Midbrain (tissue), 1 donor: ENCODE measurements around the gene DNM3.
"Not testable (repeated sequence)": the region's sequence is repeated elsewhere in the genome, so short reads cannot be mapped to it uniquely, and the experiment has no call there.

Source experiments
- DNase-seq: peaks from one replicate; lab custom pipeline; 2025; lab: John Stamatoyannopoulos, UW

Gene DNM3

DNA sequence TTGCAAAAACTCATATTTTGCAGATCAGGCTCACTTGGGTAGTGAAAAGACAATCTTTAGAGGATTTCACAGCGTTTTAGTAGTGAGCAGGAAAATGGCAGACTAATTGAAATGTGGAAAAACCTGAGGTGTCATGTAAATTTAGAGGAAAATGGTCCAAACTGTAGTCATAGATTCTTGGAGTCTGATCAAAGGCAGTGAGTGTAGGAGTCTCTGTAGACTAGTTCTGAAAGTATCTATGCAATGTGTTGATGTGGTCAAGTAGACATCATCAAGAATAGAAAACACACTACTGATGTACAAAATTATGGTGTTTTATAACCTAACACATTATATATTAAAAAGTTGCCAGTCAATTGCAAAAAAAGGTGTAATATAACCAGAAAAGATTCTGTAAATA lies 436.0 kb downstream of the DNM3 start:
- no peak for DNase-seq

DNA sequence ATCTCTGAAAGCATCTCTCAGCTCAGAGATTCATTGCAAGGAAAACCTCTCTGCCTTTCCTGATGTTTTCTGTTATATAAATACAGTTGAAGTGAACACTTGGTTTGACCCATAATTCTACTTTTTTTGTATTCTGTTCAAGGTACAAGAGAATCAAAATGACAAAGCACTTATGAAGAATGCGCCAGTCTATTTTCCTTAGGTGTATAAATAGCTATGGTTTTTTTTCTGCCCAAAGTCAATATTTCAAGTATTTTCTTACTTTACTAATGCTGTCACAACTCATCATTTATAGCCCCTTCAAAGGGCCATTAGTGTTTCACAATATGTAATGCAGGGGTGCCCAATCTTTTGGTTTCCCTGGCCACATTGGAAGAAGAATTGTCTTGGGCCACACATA lies 436.7 kb downstream of the DNM3 start:
- no peak for DNase-seq

GRCh38 chr1:172278478-172278877 lies 437.2 kb downstream of the DNM3 start:
- no peak for DNase-seq

DNA sequence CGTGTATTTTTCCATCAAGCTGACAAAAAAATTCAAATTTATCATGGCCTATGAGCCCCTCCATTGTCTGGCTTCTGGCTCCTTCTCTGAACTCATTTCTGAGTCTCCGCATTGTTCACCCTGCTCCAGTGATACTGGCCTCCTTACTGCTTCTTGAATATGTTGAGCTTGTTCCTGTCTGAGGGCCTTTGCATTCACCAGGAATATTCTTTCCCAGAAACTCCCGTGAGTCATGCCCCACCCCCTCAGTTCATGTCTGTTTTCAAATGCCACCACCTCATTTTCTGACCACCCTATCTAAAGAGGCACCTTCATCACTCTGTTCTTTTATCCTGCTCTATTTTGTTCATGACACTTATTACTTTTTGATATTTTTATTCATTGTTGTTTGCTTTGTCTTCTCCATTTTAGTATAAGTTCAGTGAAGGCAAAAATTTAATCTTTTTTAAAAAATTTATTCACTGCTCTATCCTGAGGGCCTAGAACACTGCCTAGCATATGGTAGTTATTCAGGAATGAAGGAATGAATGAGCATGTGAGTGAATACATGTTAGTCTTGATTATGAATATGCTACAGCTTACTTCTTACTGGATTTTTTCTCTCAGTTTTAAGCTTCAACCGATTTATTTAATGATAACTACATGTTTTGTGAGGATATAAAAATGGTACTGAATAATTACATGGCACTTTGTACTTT lies 438.8 kb downstream of the DNM3 start:
- no peak for DNase-seq

DNA sequence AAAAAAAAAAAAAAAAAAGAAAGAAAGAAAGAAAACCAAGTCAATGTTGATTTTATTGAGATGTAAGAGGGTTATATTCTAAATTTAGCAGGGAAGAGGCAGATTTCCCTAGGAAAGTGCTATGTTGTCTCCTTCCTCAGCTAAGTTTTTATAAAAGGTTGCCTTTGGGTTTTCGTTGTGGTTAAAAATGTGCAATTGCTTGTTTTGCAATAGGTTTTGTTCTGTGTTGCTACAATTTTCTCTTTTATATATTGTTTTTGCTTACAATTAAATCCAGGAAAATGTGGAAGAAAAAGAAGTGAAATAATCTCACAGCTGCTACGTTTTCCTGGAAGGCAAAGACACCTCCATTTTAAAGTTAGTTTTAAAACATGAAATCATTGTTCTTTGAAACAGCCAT lies 442.5 kb downstream of the DNM3 start:
- no peak for DNase-seq

DNA sequence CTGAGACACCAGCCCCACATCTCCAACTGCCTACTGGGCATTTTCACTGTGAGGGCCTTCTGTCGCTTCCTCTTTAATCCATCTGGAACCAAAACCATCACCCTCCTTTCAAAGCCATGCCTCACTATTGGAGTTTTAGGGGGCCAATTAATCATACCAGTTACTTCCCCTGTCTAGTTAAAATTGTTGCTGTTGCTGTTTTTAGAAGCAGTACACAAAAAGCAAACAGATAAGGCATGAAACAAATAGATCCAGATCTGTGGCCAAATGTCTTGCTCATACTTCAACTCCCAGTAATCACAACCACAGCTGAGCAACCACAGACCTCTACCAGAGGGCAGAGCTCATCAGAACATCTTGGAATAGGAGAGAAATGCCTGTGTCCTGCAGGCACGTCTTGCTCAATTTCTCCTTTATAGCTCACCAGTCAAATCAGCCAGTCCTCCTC lies 445.4 kb downstream of the DNM3 start:
- no peak for DNase-seq

- DNase-seq, result no peak
Observed at GRCh38 chr1:172287208-172287607, 445.9 kb downstream of the DNM3 start.

DNA sequence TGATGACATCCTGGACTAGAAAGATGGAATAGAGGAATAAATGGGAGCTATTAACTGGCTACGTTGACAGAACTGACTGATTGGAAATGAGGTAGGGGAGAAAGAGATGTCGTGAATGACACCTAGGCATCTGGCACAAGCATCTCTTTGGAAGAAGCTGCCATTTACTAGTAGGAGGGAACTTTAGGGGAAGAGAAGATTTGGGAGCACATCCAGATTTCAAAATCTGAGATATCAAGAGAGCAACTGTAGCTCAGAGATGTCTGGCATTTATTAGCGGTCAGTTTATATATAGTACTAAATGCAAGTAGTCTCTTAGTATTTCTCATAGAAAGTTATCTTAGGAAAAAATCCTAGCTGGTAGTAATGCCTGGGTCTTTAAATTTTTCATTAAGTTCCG lies 447.3 kb downstream of the DNM3 start:
- no peak for DNase-seq

DNA sequence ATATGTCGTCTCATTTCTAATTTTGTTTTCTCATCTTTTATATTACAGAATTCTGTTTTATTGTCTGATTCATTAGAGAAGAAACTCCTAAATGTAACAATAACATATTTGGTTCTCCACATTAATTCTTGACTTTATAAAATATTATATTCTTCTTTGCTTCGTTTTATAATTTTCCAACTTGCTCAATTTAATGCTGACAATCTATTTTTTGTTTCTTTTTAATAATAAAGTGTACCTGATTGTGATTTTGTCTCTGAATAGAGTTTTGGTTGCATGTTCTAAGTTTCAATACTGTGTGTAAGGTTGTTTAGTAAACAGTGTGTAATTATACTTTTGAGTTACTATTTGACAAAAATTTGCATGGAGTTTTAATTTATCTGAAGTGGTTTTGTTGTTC lies 448.1 kb downstream of the DNM3 start:
- DNase-seq, result no peak

GRCh38 chr1:172292840-172293239 lies 451.5 kb downstream of the DNM3 start:
- no peak for DNase-seq

- DNase-seq, result no peak
Observed at GRCh38 chr1:172293429-172293828, 452.1 kb downstream of the DNM3 start.

GRCh38 chr1:172298141-172298540 lies 456.8 kb downstream of the DNM3 start:
- no peak for DNase-seq

GRCh38 chr1:172298911-172299310 lies 457.6 kb downstream of the DNM3 start:
- no peak for DNase-seq

DNA sequence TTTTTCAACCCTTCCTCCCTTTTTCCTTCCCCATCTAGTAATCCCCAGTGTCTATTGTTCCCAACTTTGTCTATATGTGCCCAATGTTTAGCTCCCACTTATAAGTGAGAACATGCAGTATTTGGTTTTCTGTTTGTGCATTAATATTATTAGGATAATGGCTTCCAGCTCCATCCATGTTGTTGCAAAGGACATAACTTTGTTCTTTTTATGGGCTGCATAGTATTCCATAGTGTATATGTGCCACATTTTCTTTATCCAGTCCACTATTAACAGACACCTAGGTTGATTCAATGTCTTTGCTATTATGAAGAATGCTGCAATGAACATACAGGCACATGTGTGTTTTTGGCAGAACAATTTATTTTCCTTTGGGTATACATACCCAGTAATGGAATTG lies 458.2 kb downstream of the DNM3 start:
- DNase-seq, result no peak

- not testable (repeated sequence) for DNase-seq
Observed at GRCh38 chr1:172307508-172307907, 466.2 kb downstream of the DNM3 start.

GRCh38 chr1:172308142-172308541 lies 466.8 kb downstream of the DNM3 start:
- no peak for DNase-seq

DNA sequence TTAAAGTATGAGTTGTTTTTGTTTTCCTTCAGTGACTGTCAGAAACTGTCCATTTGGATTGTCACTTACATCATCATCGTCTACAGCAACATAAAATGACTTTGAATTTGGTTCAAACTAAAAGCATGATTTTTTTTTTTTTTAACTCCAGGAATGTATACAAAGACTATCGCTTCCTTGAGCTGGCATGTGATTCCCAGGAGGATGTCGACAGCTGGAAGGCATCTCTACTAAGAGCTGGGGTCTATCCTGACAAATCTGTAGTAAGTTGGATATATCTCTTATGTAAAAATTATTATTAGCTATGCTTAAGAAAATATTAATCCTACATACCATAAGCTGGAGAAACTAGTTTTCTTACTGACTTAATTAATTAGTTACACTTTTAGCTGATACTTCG lies 467.3 kb downstream of the DNM3 start:
- DNase-seq, result no peak

GRCh38 chr1:172320733-172321132 lies 479.4 kb downstream of the DNM3 start:
- DNase-seq, result no peak

GRCh38 chr1:172321451-172321850 lies 480.2 kb downstream of the DNM3 start:
- DNase-seq, result no peak

- DNase-seq, result no peak
Observed at GRCh38 chr1:172322219-172323061, 481.1 kb downstream of the DNM3 start.

DNA sequence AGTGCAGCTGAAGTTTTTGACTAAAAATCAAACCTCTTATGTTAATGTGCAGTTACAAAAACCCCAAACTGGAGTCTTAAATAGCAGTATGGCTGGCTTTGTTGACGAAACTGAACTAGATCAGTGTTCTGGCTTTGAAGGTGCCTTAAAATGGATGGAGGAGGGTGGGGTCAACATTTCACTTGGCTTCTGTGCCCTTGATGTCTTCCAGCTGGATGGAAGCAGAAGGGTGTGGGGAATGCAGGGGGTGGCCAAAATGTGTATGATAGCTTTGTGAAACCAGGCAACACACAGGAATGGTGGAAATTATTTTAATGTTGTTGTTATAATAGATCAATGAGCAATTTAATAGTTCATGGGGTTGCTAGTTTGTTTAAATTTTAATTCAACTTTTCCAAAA lies 482.4 kb downstream of the DNM3 start:
- DNase-seq, result no peak

DNA sequence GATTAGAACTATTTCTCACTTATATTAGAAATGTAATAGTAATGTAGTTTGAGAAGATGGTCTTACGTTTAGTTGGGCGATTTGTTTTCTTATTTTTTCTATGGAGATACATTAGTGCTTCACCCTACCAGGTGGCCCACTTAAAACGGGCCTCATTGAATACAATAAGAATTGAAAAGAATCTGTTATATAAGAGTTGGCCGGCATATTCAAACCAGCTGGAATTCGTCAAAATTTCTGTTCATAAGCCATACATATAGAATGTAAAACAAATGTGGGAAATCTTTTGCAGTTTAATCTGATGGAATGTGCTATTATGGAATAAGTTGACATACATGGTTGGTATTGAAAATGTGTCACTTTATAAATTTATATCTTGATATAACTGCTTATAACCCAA lies 482.8 kb downstream of the DNM3 start:
- no peak for DNase-seq

DNA sequence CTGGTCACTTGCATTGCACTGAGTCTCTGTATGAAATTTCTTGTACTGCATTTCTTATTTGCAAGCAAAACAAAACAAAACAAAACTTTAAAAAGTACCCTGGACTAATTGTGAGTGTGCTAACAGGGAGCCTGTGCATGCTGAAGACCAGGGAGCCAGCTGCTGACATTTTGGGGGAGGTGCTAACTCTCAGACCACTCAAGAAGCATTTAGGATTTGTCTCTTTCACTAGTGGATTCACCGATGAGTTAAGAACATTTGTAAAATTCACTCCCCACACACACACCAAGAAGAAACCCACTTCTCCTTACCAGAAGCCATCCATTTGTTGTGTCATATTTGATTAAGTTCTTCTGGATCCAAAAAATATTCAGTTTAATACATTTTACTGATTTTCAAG lies 483.5 kb downstream of the DNM3 start:
- DNase-seq, result no peak

GRCh38 chr1:172325531-172325930 lies 484.2 kb downstream of the DNM3 start:
- no peak for DNase-seq
